B cell (primary cell): ENCODE measurements around the gene PSD4.

Source experiments
- EZH2 ChIP-seq: IDR thresholded peaks from 2 replicates; pipeline ENCODE4 v1.6.1; 2012; ENCODE audit warnings: borderline replicate concordance, low read depth, mild to moderate bottlenecking, moderate library complexity, low read length; ENCODE audit not compliant: insufficient read depth, poor library complexity, severe bottlenecking
- TF ChIP-seq, protein P1 (sequence below): fragments of 200-600 bp; IDR thresholded peaks from one replicate; pipeline ENCODE4 v1.8.0; 2022; ENCODE audit warnings: antibody characterized with exemption, mild to moderate bottlenecking

DNA sequence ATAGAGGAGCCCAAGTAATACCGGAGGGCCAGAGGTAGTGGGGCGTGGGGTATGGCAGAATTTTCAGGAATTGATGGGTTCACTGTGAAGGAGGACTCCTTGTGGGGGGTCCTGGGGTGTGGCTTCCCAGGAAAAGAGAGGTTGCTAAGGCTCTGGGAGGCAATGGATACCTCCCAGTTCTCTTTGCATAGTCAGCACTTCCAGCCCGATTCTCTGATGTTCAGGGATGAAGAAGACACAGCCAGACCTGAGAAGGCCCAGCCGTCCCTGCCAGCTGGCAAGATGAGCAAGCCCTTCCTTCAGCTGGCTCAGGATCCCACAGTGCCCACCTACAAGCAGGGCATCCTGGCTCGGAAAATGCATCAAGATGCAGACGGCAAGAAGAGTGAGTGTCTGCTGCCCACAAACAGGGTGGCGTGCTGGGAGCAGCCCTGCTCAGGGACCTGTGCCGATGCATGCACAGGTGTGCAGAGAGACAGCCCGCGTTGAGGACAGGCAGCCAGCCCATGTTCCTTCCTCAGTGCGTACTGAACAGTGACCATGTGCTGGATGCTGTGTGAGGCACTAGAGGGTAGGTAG, 22.2 kb downstream of the PSD4 start:
- TF ChIP-seq, protein P1, sequence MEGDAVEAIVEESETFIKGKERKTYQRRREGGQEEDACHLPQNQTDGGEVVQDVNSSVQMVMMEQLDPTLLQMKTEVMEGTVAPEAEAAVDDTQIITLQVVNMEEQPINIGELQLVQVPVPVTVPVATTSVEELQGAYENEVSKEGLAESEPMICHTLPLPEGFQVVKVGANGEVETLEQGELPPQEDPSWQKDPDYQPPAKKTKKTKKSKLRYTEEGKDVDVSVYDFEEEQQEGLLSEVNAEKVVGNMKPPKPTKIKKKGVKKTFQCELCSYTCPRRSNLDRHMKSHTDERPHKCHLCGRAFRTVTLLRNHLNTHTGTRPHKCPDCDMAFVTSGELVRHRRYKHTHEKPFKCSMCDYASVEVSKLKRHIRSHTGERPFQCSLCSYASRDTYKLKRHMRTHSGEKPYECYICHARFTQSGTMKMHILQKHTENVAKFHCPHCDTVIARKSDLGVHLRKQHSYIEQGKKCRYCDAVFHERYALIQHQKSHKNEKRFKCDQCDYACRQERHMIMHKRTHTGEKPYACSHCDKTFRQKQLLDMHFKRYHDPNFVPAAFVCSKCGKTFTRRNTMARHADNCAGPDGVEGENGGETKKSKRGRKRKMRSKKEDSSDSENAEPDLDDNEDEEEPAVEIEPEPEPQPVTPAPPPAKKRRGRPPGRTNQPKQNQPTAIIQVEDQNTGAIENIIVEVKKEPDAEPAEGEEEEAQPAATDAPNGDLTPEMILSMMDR = no peak
- no peak for TF ChIP-seq EZH2
